Dendritic cell treated with granulocyte-macrophage colony-stimulating factor and Interleukin-4, amounts not matched to agents 40 ng/mL and 50 ng/mL, for 4 days (primary cell): ENCODE results near the gene PTPRN2.

Experiments used
- H3K27ac Mint-ChIP-seq: one replicate; pipeline ENCODE4 v1.8.0; 2022; ENCODE audit warnings: mild to moderate bottlenecking, mixed read lengths
- H3K27me3 Mint-ChIP-seq: one replicate; pipeline ENCODE4 v1.8.0; 2022; ENCODE audit warnings: mild to moderate bottlenecking, mixed read lengths
- H3K36me3 Mint-ChIP-seq: one replicate; pipeline ENCODE4 v1.8.0; 2022; ENCODE audit warnings: low read depth, mixed read lengths
- H3K4me1 Mint-ChIP-seq: one replicate; pipeline ENCODE4 v1.8.0; 2022; ENCODE audit warnings: low read depth, mixed read lengths
- H3K4me3 Mint-ChIP-seq: one replicate; pipeline ENCODE4 v1.8.0; 2022; ENCODE audit warnings: mild to moderate bottlenecking, moderate library complexity, mixed read lengths
- H3K9me3 Mint-ChIP-seq: one replicate; pipeline ENCODE4 v1.8.0; 2022; ENCODE audit warnings: mixed read lengths
- intact Hi-C: fragments of 100-400 bp; cut with micrococcal nuclease; formaldehyde crosslinking; loops from one replicate; pipeline ENCODE4 v1.15.0; 2022

Gene PTPRN2

DNA sequence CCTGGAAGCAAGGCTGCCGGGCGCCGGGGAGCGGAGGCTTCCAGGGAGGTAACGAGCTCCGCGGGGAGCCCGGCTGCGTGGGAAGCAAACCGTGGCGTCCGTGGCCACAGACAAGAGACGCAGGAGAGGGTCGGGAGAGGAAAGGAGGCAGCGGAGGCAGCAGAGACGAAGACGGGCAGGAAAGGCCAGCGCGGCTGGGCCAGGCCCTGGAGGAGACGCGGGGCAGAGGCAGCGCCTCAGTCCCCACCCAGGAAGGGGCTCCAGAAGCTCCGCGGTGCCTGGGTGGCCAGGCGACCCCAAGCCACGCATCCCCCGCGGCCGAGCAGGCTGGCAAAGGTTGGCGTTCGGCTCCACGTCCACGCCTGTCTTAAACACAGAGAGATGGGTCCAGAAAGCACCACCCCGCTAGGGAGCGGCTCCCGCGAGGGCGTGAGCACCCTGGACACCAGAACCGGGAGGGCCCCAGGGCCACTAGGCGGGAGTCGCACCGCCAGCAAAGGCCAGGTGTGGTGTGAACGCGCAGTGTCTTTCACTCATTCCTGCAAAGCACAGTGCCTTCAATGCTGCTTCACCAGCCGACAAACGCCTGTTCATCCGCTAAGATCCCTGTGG is 97.3 kb downstream of the PTPRN2 start:
- Mint-ChIP-seq H3K4me1 (no peaks in the 10 kb centered on the region), H3K36me3 (no peaks in the 10 kb centered on the region), H3K27me3 (peaks cover 11% of the 10 kb centered on the region), H3K9me3 (no peaks in the 10 kb centered on the region), H3K4me3 (no peak overlapping the region), H3K27ac (no peak overlapping the region)
- intact Hi-C loops, result no loop called here

DNA sequence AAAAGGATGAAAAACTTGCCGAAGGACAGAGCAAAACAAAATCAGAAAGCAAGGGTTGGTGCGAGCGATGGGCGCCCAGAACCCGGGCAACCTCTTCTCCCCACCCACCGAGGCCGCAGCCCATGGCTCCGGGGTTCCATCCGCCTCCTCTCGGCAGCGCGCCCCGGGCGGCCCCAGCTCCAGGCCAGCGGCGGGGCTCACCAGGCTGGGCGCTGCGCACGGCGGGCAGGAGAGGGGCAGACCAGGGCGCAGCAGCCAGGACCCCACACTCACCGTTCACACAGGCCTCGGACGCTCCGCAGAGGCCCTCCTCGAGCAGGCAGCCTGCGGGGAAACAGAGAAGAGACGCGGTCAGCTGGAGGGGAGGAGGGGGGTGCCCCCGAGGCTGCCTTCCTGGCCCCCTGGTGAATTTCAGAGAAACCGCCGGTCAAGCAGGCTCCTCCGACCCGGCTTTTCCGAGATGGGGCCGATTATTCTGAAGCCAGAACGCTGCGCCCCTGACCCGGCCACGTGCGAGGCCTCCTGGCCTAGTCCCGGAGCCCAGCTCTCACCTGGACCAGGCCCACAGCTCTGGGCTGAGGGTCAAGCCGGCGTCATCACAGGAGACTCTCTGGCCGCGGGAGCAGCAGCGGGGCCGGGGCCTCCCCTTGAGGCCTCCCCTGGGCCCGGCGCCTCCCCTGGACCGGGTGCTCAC is 98.0 kb downstream of the PTPRN2 start:
- no peaks in the 10 kb centered on the region for H3K36me3 Mint-ChIP-seq
- no peak overlapping the region for H3K4me3 Mint-ChIP-seq
- intact Hi-C loops, result no loop called here
- H3K27ac Mint-ChIP-seq, result no peak overlapping the region
- H3K27me3 Mint-ChIP-seq, result peaks cover 5% of the 10 kb centered on the region
- H3K9me3 Mint-ChIP-seq, result no peaks in the 10 kb centered on the region
- no peaks in the 10 kb centered on the region for H3K4me1 Mint-ChIP-seq

DNA sequence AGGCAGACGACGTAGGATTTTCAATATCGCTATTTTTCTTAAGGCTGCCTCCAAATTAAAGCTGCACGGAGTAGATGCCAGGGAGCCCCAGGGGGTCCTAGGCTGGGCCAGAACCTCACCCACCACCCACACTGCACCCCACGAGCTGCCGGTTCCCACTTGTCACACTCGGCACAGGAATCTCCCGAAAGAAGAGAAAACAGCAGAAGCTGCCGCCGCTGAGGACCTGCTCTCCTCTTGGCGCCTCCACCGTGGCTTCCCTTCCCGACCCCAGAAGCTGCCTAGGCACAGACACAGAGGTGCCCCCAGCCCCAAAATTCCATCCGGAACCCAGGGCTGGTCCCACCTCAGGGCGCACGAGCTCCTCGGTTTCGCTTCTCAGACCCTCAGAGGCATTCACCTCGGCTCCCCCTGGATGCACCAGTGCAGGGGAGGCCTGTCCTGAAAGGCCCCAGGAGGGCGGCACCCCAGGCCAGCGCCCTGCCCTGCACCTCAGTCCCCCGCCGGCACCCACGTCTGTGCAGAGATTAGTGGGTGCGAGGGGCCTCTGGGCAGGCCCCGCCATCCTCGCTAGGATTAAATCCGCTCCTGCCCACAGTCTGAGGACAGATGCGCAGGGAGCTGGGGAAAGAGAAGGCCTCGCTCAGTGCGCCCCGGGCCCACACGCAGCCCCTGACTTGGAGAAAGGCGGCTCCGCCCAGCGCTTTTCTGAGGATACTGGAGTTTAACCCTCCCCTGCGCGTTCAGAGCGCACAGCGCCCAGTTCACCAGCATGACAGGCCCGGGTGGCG is 99.2 kb downstream of the PTPRN2 start:
- intact Hi-C loops, result no loop called here
- Mint-ChIP-seq H3K9me3 (no peaks in the 10 kb centered on the region), H3K27me3 (no peaks in the 10 kb centered on the region), H3K36me3 (no peaks in the 10 kb centered on the region), H3K27ac (no peak overlapping the region), H3K4me1 (no peaks in the 10 kb centered on the region), H3K4me3 (no peak overlapping the region)

DNA sequence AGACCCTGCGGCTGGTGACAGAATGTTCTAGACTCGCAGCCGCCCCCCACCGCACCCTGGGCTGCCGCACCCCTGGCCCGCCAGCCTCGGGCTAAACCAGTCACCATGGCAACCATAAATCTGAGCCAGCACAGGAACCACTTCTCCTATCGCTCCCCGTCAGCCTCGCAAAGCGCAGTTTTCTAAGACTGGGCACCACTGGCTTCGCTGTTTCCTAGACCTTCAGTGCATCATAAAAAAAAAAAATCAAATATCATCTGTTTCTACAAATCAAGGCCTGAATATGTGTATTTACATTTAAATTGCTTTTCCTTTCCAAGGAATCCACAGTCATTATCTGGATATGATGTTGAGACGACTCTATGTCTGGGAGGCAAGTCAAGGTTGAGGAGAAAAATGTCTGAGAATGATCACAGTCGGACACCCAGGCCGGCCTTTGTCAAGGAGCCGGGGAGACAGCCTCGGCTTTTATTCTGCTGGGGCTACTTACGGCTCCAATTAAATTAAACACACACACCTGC is 99.9 kb downstream of the PTPRN2 start:
- no peaks in the 10 kb centered on the region for H3K27me3 Mint-ChIP-seq

GRCh38 chr7:158486919-158487318 is 100.7 kb downstream of the PTPRN2 start:
- intact Hi-C loops, result no loop called here
- H3K27me3 Mint-ChIP-seq, result no peaks in the 10 kb centered on the region
- no peak overlapping the region for H3K4me3 Mint-ChIP-seq
- no peaks in the 10 kb centered on the region for H3K36me3 Mint-ChIP-seq
- H3K4me1 Mint-ChIP-seq, result no peaks in the 10 kb centered on the region
- no peaks in the 10 kb centered on the region for H3K9me3 Mint-ChIP-seq
- H3K27ac Mint-ChIP-seq, result no peak overlapping the region

More for the DNA sequence above, 99.9 kb downstream of the PTPRN2 start:
- Mint-ChIP-seq H3K9me3 (no peaks in the 10 kb centered on the region), H3K36me3 (no peaks in the 10 kb centered on the region), H3K4me1 (no peaks in the 10 kb centered on the region), H3K4me3 (no peak overlapping the region), H3K27ac (no peak overlapping the region)
- intact Hi-C loops, result no loop called here

GRCh38 chr7:158484801-158485531 is 102.7 kb downstream of the PTPRN2 start:
- Mint-ChIP-seq H3K36me3 (no peaks in the 10 kb centered on the region), H3K4me3 (no peak overlapping the region), H3K27me3 (no peaks in the 10 kb centered on the region), H3K9me3 (no peaks in the 10 kb centered on the region), H3K4me1 (no peaks in the 10 kb centered on the region), H3K27ac (no peak overlapping the region)
- intact Hi-C loops, result no loop called here

DNA sequence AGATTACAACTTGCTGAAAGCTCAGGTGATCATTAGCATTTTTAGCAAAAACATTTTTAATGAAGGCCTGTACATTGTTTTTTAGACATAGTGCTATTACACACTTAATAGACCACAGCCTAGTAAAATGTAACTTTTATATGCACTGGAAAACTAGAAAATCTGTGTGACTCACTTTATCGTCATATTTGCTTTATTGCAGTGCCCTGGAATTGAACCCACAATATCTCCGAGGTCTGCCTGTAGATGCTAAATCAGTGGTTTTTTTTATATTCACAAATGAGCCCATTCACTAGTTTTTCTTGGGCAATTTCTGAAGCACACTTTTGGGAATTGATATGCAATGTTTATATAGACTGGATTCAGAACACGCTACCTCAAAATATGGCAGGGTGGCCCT is 105.1 kb downstream of the PTPRN2 start:
- intact Hi-C loops, result no loop called here
- no peak overlapping the region for H3K4me3 Mint-ChIP-seq
- no peaks in the 10 kb centered on the region for H3K9me3 Mint-ChIP-seq
- no peaks in the 10 kb centered on the region for H3K36me3 Mint-ChIP-seq
- no peak overlapping the region for H3K27ac Mint-ChIP-seq
- H3K4me1 Mint-ChIP-seq, result no peaks in the 10 kb centered on the region
- peaks cover 9% of the 10 kb centered on the region for H3K27me3 Mint-ChIP-seq

GRCh38 chr7:158479664-158480025 is 108.0 kb downstream of the PTPRN2 start:
- H3K27me3 Mint-ChIP-seq, result peaks cover 17% of the 10 kb centered on the region
- no peaks in the 10 kb centered on the region for H3K4me1 Mint-ChIP-seq
- intact Hi-C loops, result no loop called here
- no peak overlapping the region for H3K4me3 Mint-ChIP-seq
- no peaks in the 10 kb centered on the region for H3K9me3 Mint-ChIP-seq
- H3K27ac Mint-ChIP-seq, result no peak overlapping the region
- H3K36me3 Mint-ChIP-seq, result no peaks in the 10 kb centered on the region

GRCh38 chr7:158479021-158479663 is 108.5 kb downstream of the PTPRN2 start:
- H3K9me3 Mint-ChIP-seq, result no peaks in the 10 kb centered on the region
- no peak overlapping the region for H3K27ac Mint-ChIP-seq
- H3K4me1 Mint-ChIP-seq, result no peaks in the 10 kb centered on the region
- H3K36me3 Mint-ChIP-seq, result no peaks in the 10 kb centered on the region
- intact Hi-C loops, result no loop called here
- H3K4me3 Mint-ChIP-seq, result no peak overlapping the region
- H3K27me3 Mint-ChIP-seq, result peaks cover 17% of the 10 kb centered on the region

- Mint-ChIP-seq H3K4me3 (no peak overlapping the region), H3K27ac (no peak overlapping the region), H3K36me3 (no peaks in the 10 kb centered on the region), H3K4me1 (peaks cover 6% of the 10 kb centered on the region), H3K27me3 (peaks cover 18% of the 10 kb centered on the region), H3K9me3 (no peaks in the 10 kb centered on the region)
- intact Hi-C loops, result no loop called here
These were observed 109.8 kb downstream of the PTPRN2 start for GRCh38 chr7:158477866-158478265.

DNA sequence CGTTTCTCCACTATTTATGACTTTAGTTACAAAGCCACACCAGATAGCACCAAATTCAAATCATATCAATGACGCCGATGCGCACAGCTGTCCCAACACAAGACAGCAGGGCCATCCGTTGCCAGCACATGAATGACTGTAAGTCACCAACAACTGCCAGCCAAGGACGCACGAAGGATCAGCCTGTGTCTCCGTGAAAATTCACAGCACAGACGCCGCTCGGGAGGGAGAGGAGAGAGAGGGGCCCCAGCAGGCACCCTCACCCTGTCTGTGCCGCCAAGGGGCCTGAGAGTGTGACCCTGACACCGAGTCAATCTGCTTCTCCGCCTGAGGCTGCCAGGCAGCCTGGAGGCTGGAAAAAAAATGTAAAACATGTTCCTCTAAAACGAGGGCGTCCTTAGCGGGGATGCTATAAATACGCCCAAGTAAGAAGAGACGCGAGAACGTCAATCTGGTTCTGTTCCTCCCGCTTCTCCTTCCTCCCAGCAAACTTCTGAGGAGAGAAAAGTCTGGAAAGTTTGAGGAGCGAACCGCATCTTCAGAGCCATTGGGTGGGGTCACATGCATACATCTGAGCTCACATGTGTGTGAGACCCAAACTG is 111.2 kb downstream of the PTPRN2 start:
- Mint-ChIP-seq H3K4me3 (no peak overlapping the region), H3K36me3 (no peaks in the 10 kb centered on the region), H3K27me3 (peaks cover 20% of the 10 kb centered on the region), H3K9me3 (no peaks in the 10 kb centered on the region), H3K4me1 (peaks cover 7% of the 10 kb centered on the region), H3K27ac (no peak overlapping the region)
- intact Hi-C loops, result no loop called here

DNA sequence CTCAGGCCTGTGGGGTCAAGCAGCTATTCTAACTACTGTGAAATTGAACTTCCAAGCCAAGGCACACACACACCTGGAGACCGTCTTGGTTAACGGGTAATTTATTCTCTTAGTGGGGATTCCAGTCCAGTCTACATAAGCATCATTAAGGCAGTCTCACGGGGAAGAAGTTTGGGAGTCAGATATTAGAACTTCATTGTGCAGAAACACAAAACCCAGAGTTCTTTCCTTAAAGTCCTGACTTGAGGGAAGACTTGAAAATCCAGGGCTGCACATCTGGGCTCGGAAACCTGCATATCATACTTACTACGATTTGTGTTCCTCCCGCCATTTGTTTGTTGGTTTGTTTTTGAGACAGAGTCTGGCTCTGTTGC is 112.0 kb downstream of the PTPRN2 start:
- peaks cover 20% of the 10 kb centered on the region for H3K27me3 Mint-ChIP-seq
- intact Hi-C loops, result no loop called here
- peaks cover 15% of the 10 kb centered on the region for H3K4me1 Mint-ChIP-seq
- H3K27ac Mint-ChIP-seq, result no peak overlapping the region
- no peak overlapping the region for H3K4me3 Mint-ChIP-seq
- H3K36me3 Mint-ChIP-seq, result no peaks in the 10 kb centered on the region
- H3K9me3 Mint-ChIP-seq, result no peaks in the 10 kb centered on the region

GRCh38 chr7:158475036-158475678 is 112.5 kb downstream of the PTPRN2 start:
- Mint-ChIP-seq H3K36me3 (no peaks in the 10 kb centered on the region), H3K4me3 (no peak overlapping the region), H3K9me3 (no peaks in the 10 kb centered on the region), H3K27ac (no peak overlapping the region), H3K27me3 (peaks cover 20% of the 10 kb centered on the region), H3K4me1 (peaks cover 20% of the 10 kb centered on the region)
- intact Hi-C loops, result no loop called here
